Measurements from ENCODE around the gene PABPN1L. TPM values are rescaled to one million over a fixed set of nuclear protein-coding genes. Genes with fewer than 3 reads are reported as not detected.

The PABPN1L gene
- polyA plus RNA-seq, 1 donor from 2014 or later = not detected

DNA sequence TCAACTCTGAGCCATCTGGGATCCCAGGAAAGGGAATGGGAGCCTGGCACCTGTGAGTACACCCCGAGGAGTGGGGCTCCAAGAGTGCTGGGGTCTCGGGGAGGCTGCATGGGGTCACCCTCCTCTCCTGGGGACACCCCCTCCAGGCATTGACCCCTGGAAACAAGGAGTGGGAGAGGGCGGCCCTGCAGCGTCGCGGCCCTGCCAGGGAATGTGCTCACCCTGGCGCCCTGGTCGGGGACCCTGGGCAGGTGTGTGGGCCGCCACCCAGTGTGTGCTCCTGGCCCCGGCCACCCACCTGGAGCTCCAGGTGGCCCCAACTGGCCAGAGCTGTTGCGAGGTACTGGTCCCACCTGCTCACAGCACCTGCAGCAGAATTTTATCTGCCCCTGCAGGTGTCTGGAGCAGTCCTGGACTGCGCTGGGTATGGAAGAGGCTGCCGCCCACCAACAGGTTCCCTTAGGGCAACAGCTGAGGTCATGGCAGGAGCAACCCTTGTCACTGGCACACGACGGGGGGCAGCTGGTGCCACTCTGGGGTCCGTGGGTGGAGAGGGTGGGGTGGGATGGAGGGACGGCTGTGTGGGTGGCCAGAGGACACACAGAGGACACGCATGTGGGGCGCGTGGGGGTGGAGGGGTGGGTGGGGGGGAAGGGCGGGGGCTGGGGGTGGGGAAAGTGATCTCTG, 5.4 kb upstream of the PABPN1L start:
- no peak overlapping the region for H3K4me3 Mint-ChIP-seq
- peaks cover 8 to 11% (median 9%) of the 10 kb centered on the region in 3 donors for H3K4me1 Mint-ChIP-seq
- H3K27ac Mint-ChIP-seq = no peak overlapping the region
- peaks cover 1% of the 10 kb centered on the region for H3K36me3 Mint-ChIP-seq
- no peaks in the 10 kb centered on the region for H3K9me3 Mint-ChIP-seq
- peaks cover 12% of the 10 kb centered on the region for H3K27me3 Mint-ChIP-seq

GRCh38 chr16:88871349-88871702, 4.9 kb upstream of the PABPN1L start:
- Mint-ChIP-seq H3K36me3 (peaks cover 1% of the 10 kb centered on the region), H3K4me3 (peak overlapping the region; percentile 21 to 82 (median 59)), H3K9me3 (no peaks in the 10 kb centered on the region), H3K27ac (peak overlapping the region in 2 of 3 donors; percentile 38 to 82), H3K4me1 (peaks cover 8 to 11% (median 9%) of the 10 kb centered on the region in 3 donors), H3K27me3 (peaks cover 12% of the 10 kb centered on the region)

GRCh38 chr16:88870608-88871348, 4.3 kb upstream of the PABPN1L start:
- peak overlapping the region; percentile 38 to 82 (median 67) for H3K27ac Mint-ChIP-seq
- H3K36me3 Mint-ChIP-seq = peaks cover 1% of the 10 kb centered on the region
- H3K4me3 Mint-ChIP-seq = peak overlapping the region; percentile 36 to 82 (median 64)
- no peaks in the 10 kb centered on the region for H3K9me3 Mint-ChIP-seq
- peaks cover 8 to 11% (median 9%) of the 10 kb centered on the region in 3 donors for H3K4me1 Mint-ChIP-seq
- peaks cover 12% of the 10 kb centered on the region for H3K27me3 Mint-ChIP-seq

- peak overlapping the region in 2 of 4 donors; percentile 30 to 32 for H3K4me3 Mint-ChIP-seq
- H3K4me1 Mint-ChIP-seq = peaks cover 8 to 9% (median 8%) of the 10 kb centered on the region in 3 donors
- H3K27ac Mint-ChIP-seq = peak overlapping the region in 2 of 3 donors; percentile 38 to 76
- peaks cover 1% of the 10 kb centered on the region for H3K36me3 Mint-ChIP-seq
- H3K27me3 Mint-ChIP-seq = peaks cover 12% of the 10 kb centered on the region
- H3K9me3 Mint-ChIP-seq = no peaks in the 10 kb centered on the region
These were observed 3.2 kb upstream of the PABPN1L start for GRCh38 chr16:88869673-88869980.

DNA sequence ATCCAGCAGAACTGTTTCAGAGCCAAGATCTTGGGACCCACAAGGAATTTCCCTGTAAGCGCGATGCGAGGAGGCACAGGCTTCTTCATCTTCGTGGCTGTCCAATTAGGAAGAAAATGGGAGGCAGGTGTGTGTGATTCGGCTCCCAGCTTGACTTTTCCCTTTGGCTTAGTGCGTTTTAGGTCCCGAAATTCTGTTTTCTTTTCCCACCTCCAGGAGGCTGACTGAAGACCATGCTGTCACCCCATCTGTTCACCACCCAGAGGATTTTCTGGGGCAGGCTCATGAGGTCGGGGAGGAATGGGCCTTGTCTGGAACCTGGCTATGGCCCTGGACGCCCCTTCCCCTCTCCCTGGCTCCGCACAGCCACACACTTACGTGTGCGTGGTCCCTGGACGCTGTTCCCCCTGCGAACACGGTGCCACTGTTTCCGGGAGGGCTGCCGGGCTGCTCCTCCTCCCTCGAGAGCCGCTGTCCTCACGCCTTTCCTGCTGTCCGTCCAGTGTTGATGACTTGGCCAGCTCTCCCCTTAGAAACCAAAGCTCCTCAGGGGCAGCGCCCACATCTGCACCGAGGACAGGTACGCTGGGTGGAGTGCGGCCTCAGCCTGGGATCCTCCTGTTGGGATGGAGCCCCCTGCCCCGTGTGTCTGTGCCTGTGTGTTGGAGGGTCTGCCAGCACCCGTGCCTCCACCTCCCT, 2.7 kb upstream of the PABPN1L start:
- Mint-ChIP-seq H3K27ac (peak overlapping the region in 1 of 3 donors; percentile 45), H3K9me3 (no peaks in the 10 kb centered on the region), H3K4me1 (peaks cover 8 to 9% (median 8%) of the 10 kb centered on the region in 3 donors), H3K27me3 (peaks cover 12% of the 10 kb centered on the region), H3K4me3 (no peak overlapping the region), H3K36me3 (peaks cover 1% of the 10 kb centered on the region)

DNA sequence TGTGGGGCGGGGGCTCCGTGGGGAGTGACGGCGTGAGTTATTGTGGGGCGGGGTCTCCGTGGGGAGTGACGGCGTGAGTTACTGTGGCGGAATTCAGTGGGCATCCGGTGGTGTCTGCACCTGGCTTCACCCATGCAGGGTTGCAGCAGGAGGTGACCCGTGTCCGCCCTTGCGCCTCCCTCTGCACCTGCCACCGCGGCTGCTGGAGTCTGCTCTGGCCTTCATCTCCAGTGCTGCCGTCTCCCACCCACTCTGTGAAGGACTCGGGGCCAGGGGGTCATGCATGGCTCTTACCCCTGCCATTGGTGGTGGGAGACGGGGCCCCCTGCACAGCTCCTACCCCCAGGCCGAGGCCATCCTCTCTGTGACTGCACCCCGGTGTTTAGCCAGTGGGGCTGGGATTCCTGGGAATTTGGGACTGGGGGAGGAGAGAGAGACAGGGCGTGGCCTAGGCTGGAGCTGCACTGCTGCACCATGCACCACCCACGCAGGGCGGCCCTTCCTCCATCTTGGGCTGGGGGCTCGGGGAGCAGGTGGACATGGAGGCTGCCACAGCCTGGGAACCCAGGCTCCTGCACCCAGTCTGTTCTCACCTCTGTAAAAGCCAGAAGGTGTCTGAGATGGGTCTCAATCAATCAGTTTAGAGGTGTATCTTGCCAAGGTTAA, 1.3 kb upstream of the PABPN1L start:
- no peaks in the 10 kb centered on the region for H3K9me3 Mint-ChIP-seq
- peaks cover 8 to 9% (median 8%) of the 10 kb centered on the region in 3 donors for H3K4me1 Mint-ChIP-seq
- peaks cover 12% of the 10 kb centered on the region for H3K27me3 Mint-ChIP-seq
- peak overlapping the region; percentile 45 to 69 (median 63) for H3K27ac Mint-ChIP-seq
- peaks cover 1% of the 10 kb centered on the region for H3K36me3 Mint-ChIP-seq
- H3K4me3 Mint-ChIP-seq = no peak overlapping the region

GRCh38 chr16:88865742-88866141, 718 bp downstream of the PABPN1L start:
- H3K27ac Mint-ChIP-seq = peak overlapping the region in 1 of 3 donors; percentile 18
- no peak overlapping the region for H3K4me3 Mint-ChIP-seq

DNA sequence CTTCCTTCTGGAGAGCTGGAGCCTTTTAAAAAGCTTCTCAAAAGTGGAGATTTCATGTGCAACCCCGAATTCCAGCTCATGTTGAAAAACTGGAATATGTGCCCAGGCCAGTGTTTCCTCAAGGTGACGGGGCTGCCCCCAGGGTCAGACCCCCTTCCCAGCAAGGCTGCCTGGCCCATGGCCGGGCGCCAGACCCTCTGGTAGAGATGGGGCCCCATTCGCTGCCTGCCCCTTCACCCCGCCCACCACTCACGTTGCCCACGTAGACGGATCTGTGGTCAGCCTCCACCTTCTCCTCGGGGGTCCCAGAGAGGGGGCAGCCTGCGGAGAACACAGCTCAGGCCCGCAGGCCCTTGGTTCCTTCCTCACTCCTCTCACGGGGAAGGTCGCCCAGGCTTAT, 1.1 kb downstream of the PABPN1L start:
- Mint-ChIP-seq H3K27ac (peak overlapping the region in 2 of 3 donors; percentile 18 to 31), H3K4me1 (no peaks in the 10 kb centered on the region)

More at GRCh38 chr16:88865742-88866141, 718 bp downstream of the PABPN1L start:
- Mint-ChIP-seq H3K36me3 (no peaks in the 10 kb centered on the region), H3K4me1 (peaks cover 3% of the 10 kb centered on the region in 3 donors), H3K9me3 (no peaks in the 10 kb centered on the region), H3K27me3 (peaks cover 7% of the 10 kb centered on the region)

GRCh38 chr16:88864521-88864920, 1.9 kb downstream of the PABPN1L start:
- peaks cover 3% of the 10 kb centered on the region for H3K27me3 Mint-ChIP-seq
- H3K27ac Mint-ChIP-seq = no peak overlapping the region
- H3K36me3 Mint-ChIP-seq = no peaks in the 10 kb centered on the region
- peaks cover 0 to 3% (median 2%) of the 10 kb centered on the region in 3 donors for H3K4me1 Mint-ChIP-seq
- H3K9me3 Mint-ChIP-seq = no peaks in the 10 kb centered on the region
- no peak overlapping the region for H3K4me3 Mint-ChIP-seq

More for the DNA sequence above, 1.1 kb downstream of the PABPN1L start:
- Mint-ChIP-seq H3K36me3 (no peaks in the 10 kb centered on the region), H3K4me3 (no peak overlapping the region), H3K27me3 (peaks cover 3% of the 10 kb centered on the region), H3K9me3 (no peaks in the 10 kb centered on the region)

- peaks cover 0 to 4% (median 3%) of the 10 kb centered on the region in 3 donors for H3K4me1 Mint-ChIP-seq
- H3K27me3 Mint-ChIP-seq = peaks cover 2% of the 10 kb centered on the region
- H3K36me3 Mint-ChIP-seq = no peaks in the 10 kb centered on the region
- H3K4me3 Mint-ChIP-seq = no peak overlapping the region
- no peaks in the 10 kb centered on the region for H3K9me3 Mint-ChIP-seq
- no peak overlapping the region for H3K27ac Mint-ChIP-seq
These were observed 2.4 kb downstream of the PABPN1L start for GRCh38 chr16:88864099-88864498.

GRCh38 chr16:88863426-88863825, 3.0 kb downstream of the PABPN1L start:
- Mint-ChIP-seq H3K27ac (no peak overlapping the region), H3K4me1 (peaks cover 0 to 7% (median 6%) of the 10 kb centered on the region in 3 donors), H3K4me3 (no peak overlapping the region), H3K36me3 (no peaks in the 10 kb centered on the region), H3K27me3 (no peaks in the 10 kb centered on the region), H3K9me3 (no peaks in the 10 kb centered on the region)

- H3K9me3 Mint-ChIP-seq = no peaks in the 10 kb centered on the region
- no peaks in the 10 kb centered on the region for H3K36me3 Mint-ChIP-seq
- no peak overlapping the region for H3K27ac Mint-ChIP-seq
- peaks cover 1 to 11% (median 9%) of the 10 kb centered on the region in 3 donors for H3K4me1 Mint-ChIP-seq
- H3K27me3 Mint-ChIP-seq = no peaks in the 10 kb centered on the region
- no peak overlapping the region for H3K4me3 Mint-ChIP-seq
These were observed 3.5 kb downstream of the PABPN1L start for GRCh38 chr16:88862968-88863367.

GRCh38 chr16:88861359-88861758, 5.1 kb downstream of the PABPN1L start:
- H3K4me1 Mint-ChIP-seq = peaks cover 6 to 16% (median 13%) of the 10 kb centered on the region in 3 donors
- peak overlapping the region in 1 of 3 donors; percentile 51 for H3K27ac Mint-ChIP-seq
- no peaks in the 10 kb centered on the region for H3K27me3 Mint-ChIP-seq
- H3K4me3 Mint-ChIP-seq = peak overlapping the region in 1 of 4 donors; percentile 82
- H3K9me3 Mint-ChIP-seq = no peaks in the 10 kb centered on the region
- H3K36me3 Mint-ChIP-seq = no peaks in the 10 kb centered on the region

DNA sequence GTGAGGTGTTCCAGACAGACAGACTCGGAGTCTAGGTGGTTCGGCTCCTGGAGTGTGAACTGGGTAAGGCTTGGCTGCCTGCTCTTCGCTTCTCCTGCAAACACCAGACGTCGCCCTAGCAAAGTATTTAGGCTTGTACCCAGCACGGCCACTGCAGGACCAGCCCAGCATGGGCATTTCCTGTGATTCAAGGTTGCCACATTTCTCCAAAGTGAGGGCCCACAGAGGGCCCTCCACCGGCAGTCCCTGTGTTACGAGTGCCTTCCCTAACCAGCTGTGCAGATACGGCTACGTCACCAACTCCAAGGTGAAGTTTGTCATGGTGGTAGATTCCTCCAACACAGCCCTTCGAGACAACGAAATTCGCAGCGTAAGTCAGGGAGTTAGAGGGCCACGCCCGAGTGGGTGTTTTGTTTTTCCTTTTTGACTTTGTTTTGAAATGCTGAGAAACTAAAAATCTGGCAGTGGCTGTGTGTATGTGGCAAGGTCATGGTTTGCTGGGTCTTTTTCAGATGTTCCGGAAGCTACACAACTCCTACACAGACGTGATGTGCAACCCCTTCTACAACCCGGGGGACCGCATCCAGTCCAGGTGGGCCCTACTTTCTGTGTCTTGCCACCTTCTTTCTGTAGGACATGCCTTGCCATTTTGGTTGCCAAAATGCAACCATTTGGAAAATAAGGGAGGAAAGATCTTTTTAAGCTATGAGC, 6.9 kb downstream of the PABPN1L start:
- no peaks in the 10 kb centered on the region for H3K36me3 Mint-ChIP-seq
- H3K4me1 Mint-ChIP-seq = peaks cover 17 to 26% (median 23%) of the 10 kb centered on the region in 3 donors
- peak overlapping the region in 3 of 4 donors; percentile 57 to 95 (median 63) for H3K4me3 Mint-ChIP-seq
- no peaks in the 10 kb centered on the region for H3K27me3 Mint-ChIP-seq
- no peaks in the 10 kb centered on the region for H3K9me3 Mint-ChIP-seq
- H3K27ac Mint-ChIP-seq = peak overlapping the region in 2 of 3 donors; percentile 23 to 74

Measured in IgD-negative memory B cell (primary cell).